GM21447 (cell line): ENCODE measurements around the gene AZIN2.
"Not testable (repeated sequence)": the region's sequence is repeated elsewhere in the genome, so short reads cannot be mapped to it uniquely, and the experiment has no call there.

Source experiments
- ATAC-seq: cut with Tn5 transposase; IDR thresholded peaks from one replicate; pipeline ENCODE4 v1.9.1; 2021; ENCODE audit not compliant: unreplicated experiment

The AZIN2 gene

DNA sequence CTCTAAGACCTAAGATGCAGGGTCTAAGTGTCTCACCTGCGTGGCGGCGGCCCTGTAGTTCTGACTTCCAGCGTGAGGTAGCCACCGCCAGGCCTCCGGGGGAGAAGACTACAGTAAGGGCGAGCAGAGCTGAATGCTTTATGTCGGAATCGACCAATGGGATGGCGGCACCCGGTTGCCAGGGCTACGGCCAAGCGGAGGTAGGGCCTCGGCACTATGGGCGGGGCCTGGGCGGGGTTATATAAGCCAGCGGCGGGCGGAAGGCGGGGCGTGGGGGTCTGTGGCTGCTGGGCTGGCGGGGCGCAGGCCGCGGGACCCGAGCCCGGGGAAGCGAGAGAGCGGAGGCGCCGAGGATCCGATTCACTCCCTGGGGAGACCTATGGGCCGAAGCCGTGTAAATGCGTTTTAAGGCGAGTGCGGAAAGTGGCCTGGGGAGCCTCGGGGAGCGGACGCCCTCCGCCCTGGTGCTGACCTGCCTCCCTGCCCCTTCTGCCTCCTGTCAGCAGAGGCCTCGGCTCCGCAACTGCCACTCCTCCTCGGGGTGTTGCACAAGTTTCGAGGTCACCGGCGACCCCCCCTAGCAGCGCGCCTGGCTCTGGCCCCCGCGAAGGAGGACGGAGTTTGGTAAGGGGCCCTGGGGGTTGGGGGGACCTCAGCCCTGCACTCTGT, at the start of gene AZIN2:
AZIN2 (plus strand) TSS at position 269 of the 669 bp plus-strand sequence. CDS start 1,097 bp downstream, outside the sequence.
- peak; percentile 90 for ATAC-seq

DNA sequence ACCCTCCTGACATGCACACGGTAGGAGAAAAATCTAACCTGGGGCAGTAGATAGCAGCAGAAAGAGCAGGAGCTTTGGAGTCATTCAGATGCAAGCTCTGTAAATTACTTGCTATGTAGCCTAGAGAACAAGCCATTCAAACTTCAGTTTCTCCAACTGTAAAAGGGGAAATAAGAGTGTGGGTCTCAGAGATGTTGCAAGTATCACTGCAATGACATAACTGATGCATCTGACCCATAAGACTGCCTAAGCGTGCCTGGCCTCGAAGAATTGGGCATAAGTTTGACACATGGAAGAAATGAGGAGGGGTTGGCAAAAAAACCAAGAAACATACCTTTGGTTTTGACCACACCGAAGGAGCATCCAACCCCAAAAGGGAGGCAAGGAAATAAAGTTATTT, 49.4 kb upstream of the AZIN2 start:
- no peak for ATAC-seq

DNA sequence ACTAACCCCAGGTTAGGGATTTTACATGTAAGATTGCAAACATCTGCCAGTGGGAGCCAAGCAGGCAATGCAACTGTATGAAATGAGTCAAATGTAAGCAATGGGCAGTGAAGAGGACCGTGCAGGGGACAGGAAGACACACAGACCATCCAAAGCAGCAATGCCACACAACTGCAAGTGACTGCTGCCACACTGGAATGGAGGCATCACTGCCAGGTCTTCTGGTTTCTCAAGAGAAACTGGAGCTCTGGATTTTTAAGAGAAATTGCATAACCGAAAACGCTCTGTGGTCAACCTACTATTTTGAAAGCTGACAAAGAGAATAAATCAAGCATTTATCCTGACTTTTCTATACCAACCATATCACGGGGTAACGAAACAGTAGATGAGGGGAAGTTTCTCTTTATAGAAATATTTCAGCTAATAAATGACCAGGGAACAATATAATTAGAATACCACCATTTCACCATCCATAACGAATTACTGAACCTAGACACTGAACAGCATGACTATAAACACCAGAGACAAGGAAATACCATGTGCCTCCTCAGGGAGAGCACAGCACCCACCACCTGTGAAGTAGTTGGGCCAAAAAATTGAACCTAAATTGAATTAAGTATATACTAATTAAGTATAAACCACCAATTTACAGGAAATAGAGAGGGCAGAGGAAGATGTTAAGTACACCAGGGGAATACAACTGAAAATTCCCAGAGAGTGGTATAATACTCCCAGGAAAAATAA, 48.7 kb upstream of the AZIN2 start:
- no peak for ATAC-seq

DNA sequence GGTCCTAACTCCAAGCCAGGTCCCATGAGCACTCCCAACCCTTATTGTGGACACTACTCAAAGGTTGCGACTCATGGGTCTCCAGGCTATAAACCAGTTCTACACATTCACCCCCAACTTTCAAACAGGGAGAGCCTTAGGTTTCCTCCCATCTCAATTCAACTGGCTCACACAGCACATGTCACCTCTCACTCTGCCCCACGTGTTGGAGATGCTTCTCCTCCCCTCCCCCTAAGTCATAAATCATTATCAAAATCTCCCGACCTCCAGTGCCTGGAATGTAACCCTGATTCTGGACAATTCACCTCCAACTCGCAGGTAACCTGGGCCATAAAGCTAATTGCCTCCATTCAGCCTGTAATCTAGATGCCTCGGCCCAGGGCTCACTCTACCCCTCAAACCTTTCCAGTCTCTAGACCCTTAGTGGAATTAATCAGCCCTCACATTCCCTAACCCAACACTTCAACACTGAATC, 44.9 kb upstream of the AZIN2 start:
- no peak for ATAC-seq

DNA sequence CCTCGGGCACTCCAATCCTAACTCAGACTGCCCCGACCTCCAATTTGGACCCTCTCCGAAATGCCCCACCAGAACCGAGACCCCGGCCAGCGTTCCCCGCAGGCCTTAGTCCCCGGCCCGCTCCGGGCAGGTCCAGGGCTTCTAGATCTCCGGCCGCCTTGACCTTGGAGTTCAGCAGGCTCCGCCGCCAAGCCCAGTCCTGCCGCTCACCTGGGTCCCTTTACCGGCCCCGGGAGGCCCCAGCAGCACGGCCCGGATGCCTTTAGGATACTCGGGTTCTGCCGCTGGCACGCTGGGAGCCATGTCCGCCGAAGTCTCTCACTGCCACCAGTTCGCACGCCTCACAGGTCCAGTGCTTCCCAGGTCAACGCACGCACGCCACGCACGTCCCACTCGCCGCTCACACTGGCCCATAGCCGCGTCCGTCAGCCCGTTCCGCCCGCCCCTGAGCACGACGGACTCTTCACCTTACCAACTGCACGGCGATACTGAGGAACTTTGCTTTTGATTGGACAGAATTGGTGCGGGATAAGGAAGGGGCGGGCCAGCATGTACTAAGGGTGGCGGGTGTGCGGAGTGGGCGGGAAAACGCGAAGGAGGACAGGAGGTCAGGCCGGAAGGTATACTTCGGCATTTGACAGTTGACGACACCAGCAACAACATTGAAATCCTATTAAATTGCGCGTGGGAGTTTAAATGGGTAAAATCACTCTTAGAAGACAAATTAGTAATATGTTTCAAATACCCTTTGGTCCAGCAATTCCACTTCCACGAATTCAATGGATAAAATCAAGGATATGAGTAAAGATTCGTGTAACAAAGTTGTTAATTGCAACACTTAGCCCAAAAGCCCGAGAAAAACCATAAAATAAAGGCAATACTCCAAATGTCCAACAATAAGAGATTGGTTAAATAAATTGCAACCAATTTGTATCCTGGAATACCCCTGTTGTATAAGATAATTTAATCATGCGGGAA, 44.1 kb upstream of the AZIN2 start, which contains the start of gene AK2:
AK2 (minus strand) TSS at position 358 of the 978 bp plus-strand sequence; CDS start at position 303, 55 bp downstream.
- peak; percentile 98 for ATAC-seq

DNA sequence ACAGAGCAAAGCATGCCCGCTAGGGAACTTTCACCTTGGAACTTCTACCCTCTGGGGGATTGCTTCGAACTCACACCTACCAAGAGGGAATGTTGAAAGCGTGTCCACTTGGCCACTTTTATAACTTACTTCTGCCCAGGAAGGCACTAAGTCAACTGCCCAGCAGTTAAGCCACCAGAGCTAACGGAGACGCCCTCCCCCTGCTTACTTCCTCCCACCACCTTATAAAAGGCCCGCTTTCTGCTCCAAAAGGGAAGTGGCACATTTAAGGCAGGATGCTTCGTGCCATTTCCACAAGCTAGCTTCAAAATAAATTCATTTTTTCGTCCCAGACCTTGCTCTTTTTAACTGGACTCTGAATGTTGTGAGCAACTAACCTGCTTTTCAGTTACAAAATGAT, 41.1 kb upstream of the AZIN2 start:
- no peak for ATAC-seq

DNA sequence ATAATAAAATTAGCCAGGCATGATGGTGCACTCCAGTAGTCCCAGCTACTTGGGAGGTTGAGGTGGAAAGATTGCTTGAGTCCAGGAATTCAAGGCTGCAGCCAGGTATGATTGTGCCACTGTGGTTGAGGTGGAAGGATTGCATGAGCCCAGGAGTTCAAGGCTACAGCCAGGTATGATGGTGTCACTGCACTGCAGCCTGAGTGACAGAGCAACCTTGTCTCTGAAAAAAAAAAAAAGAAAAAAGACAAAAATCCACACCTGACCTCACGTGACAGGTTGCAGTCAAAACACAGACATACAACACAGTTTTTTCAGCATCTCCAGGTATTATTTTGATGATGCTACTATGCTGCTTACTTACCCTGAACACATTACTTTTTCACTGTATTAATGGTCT, 39.9 kb upstream of the AZIN2 start:
- ATAC-seq = no peak

DNA sequence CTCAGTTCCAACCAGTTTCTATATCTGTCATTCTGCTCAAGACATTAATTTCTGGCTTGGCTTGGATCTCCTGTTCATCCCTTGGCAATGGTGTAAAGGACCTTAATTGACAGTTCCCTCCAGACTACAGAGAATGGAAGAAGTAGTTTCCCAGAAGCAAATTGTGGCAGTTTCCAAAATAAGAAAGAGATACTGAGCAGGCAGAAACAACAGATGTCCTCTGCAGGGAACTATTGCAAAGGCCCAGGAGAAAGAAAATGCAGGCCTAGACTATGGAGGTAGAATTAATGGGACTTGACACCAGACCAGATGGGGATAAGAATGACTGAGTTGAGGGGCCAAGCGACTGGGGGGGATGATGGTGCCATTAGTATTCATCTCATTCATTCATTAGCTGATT, 38.1 kb upstream of the AZIN2 start:
- no peak for ATAC-seq

DNA sequence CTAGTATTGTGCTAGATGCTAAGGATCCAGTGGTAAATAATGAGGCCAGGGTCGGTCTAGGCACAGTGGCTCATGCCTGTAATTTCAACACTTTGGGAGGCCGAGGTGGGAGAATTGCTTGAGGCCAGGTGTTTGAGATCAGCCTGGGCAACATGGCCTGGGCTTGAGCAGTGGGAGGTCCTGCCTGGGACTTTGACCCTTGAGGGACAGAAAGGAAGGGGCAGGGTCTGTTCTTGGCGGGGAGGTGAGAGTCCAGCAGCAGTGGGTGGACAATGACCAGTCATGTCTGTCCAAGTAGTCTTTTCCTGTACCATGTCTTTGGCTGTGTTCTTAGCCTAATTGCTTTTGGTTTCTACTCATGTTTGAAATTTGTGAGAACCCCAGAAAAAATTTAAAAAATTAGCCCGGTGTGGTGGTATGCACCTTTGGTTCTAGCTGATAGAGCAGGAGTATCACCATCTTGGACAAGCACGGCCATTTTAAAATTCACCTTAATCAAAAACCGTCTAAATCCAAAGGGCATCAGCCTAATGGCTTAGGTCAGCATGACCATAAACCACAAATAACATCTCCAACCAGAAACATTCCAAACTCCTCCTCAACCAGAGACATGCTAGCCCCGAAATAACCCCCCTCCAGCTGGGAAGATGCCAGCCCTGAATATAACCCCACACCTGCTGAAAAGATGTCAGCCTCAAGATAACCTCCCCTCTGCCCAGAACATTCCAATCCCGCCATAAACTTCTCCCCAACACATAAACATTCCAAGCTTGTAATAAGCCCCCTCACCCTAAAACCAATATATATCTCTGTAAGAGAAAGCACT, 37.5 kb upstream of the AZIN2 start:
- ATAC-seq = no peak

DNA sequence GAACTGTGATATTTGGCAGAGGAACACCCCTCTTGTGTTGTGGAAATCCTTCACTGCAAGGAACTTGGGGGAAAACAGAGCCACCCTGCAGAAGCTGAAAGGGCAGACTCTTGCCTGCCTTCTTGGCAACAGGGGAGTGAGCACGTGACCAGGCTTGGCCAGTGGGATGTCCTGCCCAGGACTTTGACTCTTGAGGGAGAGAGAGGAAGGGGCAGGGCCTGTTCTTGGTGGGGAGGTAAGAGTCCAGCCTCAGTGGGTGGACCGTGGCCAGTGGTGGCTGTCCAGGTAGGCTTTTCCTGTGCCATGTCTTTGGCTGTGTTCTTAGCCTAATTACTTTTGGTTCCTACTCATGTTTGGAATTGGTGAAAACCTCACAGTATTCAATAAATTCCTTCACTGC, 35.7 kb upstream of the AZIN2 start:
- ATAC-seq = no peak

DNA sequence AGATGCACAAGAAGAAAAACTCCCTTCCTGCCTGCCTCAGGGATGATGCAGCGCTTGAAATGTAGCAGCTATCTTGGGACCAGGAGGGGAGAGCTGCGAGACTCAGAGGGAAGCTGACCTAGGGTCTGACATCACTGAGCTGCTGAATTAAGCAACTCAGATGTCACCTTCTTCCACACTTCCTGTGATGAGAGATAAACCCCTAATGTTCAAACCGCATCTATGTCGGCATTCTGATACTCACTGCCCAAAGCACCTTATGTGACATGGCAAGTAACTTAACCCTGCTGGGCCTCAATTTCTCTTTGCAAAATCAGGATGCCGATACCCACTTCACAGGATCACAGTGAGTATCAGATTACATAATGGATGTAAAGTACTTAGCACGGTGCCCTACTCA, 35.1 kb upstream of the AZIN2 start:
- no peak for ATAC-seq

DNA sequence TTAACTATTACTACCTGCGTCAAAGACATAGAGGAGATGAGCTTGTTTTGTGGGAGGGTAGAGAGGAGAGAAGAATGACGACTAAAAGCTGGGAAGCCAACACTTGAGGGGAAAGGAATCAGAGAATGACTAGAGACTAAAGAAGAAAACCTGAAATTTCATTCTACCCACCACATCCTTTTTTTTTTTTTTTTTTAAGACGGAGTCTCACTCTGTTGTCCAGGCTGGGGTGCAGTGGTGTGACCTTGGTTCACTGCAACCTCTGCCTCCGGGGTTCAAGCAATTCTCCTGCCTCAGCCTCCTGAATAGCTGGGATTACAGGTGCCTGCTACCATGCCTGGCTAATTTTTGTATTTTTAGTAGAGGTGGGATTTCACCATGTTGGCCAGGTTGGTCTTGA, 34.7 kb upstream of the AZIN2 start:
- not testable (repeated sequence) for ATAC-seq

DNA sequence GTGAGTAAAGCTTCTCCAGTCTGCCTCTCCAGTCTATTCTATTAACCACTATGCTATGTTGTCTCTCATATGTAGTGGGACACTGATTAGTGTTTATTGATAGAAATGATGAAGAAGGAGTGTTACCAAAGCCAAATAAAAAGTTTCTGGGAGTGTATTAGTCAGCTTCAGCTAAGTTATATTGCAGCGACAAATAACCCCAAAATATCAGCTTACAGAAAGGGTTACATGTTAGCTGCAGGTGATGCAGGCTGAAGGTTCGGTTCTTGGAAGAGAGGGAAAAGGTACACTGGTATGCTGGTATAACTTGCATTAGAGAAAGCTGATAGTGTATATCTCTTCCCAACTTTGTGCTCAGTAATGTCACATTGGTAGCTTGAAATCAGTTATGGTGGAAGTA, 33.7 kb upstream of the AZIN2 start:
- no peak for ATAC-seq

DNA sequence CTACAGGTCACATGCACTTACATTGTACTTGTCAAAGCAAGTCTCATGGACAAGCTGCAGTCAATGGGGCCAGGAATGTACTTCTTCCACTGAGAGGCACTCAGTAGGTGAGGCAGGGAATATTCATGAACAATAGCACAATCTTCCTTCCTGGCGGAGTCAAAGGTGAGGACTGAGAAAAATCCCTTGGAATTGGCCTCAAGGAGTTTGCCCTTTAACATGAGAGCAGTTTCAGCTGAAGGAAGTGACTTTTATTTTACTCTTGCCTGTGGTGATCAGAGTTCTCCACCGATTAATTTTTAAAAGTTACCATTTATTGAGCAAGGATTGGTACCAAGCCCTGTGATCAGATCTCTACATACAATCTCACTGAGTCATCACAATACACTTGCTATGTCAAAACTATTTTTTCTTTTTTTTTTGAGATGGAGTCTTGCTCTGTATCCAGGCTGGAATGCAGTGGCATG, 33.1 kb upstream of the AZIN2 start:
- no peak for ATAC-seq

DNA sequence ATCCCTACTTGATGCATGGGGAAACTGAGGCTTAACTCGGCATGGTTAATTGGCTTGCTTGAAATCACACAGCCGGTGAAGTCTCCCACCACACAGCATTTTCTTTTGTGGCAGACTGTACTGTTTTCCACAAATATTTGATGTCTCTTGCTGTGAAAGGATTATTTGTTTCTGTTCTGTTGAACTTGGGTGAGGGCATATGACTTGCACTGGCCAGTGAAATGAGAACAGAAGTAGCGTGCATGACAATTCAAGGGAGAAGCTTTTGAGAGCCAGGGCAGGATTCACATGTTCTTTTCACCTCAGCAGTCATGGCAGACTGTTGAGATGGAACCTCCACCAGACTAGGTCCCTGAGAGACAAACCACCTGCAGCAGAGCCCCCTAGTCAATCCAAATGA, 32.5 kb upstream of the AZIN2 start:
- no peak for ATAC-seq

DNA sequence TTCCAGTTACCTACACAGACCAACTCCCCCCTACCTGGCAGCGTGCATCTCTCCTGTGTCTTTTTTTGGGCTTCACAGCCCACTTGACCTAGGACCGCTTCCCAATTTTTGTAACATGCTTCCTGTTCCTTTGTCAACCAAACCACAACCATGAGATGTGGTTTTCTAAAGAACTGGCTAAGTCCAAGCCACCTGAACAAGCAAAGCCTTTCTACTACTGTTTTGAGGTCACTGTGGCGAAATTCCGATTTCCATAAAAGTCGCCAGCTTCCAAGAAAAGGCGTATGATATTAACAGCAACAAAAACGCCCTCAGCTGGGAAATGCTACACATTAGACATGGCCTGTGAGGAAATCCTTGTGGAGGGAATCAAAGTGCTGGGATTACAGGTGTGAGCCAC, 31.6 kb upstream of the AZIN2 start:
- ATAC-seq = no peak

DNA sequence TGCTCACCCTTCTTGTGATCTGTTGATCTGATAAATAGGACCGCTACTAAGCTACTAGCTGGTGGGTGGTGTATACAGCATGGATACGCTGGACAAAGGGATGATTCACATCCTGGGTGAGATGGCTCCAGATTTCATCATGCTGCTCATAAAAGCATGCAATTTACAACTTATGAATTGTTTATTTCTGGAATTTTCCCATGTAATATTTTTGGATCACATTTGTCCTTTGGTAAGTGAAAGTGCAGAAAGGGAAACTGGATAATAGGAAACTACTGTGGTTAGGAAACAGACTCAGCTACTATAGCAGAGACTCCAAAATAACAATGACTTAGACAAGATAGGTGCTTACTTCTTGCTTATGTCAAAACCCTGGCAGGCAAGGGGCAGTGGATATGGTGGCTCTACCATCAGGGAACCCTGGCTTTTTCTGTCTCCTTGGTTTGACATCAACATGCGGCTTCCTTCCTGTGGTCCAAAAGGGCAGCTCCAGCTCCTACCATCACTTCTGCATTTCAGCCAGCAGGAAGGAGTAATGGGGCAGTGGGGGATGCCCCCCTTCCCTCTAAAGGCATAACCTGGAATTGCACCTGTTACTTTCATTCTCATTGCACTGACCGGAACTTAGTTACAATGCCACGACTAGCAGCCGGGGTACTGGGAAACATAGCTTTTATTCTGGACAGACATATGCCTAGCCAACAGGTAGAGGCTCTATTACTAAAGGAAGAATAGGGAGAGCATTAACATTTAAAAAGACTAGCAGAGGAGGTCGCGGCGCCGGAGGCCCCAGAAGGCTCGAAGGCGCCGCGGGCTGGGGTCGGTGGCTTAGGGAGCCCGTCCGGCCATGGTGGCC, 30.5 kb upstream of the AZIN2 start:
- ATAC-seq = no peak

DNA sequence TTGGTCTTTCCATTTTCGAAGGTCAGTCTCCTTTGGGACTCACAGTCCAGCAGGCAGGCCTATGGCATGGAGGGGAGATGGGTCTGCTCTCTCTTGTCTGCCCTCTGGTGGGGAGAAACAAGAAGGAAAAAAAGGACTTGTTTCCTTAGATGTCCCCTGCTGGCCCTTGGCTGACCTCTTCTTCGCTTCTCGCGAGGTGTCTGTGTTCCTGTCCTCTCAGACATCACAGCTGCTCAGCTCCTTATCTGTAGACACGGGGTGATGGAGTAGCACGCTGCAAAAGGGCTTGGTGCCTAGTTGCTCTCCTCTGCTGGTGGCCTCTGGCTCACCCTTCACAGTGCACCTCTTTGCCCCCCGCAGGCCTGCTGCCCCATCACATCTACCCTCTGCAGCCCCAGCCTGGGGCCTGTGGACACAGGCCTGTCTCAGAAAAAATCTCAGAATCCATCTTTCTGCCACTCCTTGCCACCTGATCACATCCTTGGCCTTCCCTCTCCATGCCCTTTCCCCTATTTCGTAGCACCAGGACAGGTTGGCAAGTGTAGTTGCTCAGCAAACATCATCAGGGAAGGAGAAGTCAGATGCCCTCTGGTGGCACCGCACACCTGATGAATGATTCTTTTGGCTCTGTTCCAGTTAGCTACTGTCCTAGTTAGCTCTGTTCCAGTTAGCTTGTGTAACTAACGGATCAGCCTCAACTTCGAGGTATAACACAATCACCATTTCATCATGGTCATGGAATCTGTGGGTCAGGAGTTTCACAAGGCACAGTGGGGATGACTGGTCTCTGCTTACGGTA, 25.5 kb upstream of the AZIN2 start:
- no peak for ATAC-seq

DNA sequence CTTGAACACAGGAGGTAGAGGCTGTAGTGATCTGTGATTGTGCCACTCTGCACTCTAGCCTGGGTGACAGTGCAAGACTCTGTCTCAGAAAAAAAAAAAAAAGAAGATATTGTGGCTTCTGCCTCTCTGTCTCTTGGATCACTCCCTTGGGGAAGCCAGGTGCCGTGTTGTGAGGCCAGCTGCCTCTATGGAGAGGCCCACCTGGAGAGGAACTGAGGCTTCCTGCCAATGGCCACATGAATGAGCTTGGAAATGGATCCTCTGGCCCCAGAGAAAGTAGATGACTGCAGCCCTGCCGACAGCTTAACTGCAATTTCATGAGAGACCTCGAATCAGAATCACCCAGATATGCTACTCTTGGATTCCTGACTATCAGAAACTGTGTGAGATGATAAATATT, 24.5 kb upstream of the AZIN2 start:
- ATAC-seq = no peak
